HuH-7 (cell line): ENCODE data around the gene KCP.

Experiments used
- DNase-seq: peaks from one replicate; pipeline ENCODE4 v3.0.0; 2011; ENCODE audit warnings: low spot score

KCP gene

GRCh38 chr7:128827248-128827958, 83.1 kb downstream of the KCP start:
- DNase-seq = no peak

GRCh38 chr7:128826916-128827247, 83.6 kb downstream of the KCP start:
- no peak for DNase-seq
